Pancreas (tissue), 10 donors: ENCODE results near the gene HEXB. TPM values are rescaled to one million over a fixed set of nuclear protein-coding genes. Genes with fewer than 3 reads are reported as not detected.

Experiments used
- ATAC-seq, 4 donors: fragments of 200-7000 bp; cut with Tn5 transposase; one replicate each; pipeline versions ENCODE4 v1.8.0 to v1.9.1; 2020; ENCODE audit warnings: mild to moderate bottlenecking in 4 of 4, moderate library complexity in 4 of 4
- DNase-seq, 6 donors: peaks; one replicate each; pipeline ENCODE4 v3.0.0-alpha.2; 2020
- FAIRE-seq: peaks from 2 replicates; lab custom pipeline; 2012; peaks lifted over from hg19 to GRCh38; lab: Jason Lieb, UNC
- H3K27ac ChIP-seq, 4 donors: fragments of 200-600 bp; sonication (generic); 1 replicate in 3 of 4; 2 replicates in 1 of 4; pipeline versions ENCODE4 v1.5.0 to v1.8.0; 2020
- H3K27me3 ChIP-seq, 4 donors: fragments of 200-600 bp; one replicate each; pipeline ENCODE4 v1.8.0; 2021
- H3K36me3 ChIP-seq, 3 donors: fragments of 200-600 bp; sonication (generic) in 1 of 3; one replicate each; pipeline versions ENCODE4 v1.5.0 to v1.8.0; 2020 to 2021
- H3K4me1 ChIP-seq, 3 donors: fragments of 200-600 bp; one replicate each; pipeline ENCODE4 v1.8.0; 2021
- H3K4me3 ChIP-seq, 4 donors: fragments of 200-600 bp; sonication (generic) in 2 of 4; one replicate each; pipeline versions ENCODE4 v1.5.0 to v1.8.0; 2020 to 2021
- H3K9me3 ChIP-seq, 4 donors: fragments of 200-600 bp; one replicate each; pipeline ENCODE4 v1.8.0; 2021
- CTCF ChIP-seq, 4 donors: fragments of 200-600 bp; sonication (generic) in 3 of 4; IDR thresholded peaks; one replicate each; pipeline versions ENCODE4 v1.5.0 to v1.8.0; 2021; ENCODE audit warnings: antibody characterized with exemption in 4 of 4
- WGBS, 2 donors: extraction: QIAGEN DNeasy Blood & Tissue Kit; methylation state at CpG; one replicate each; pipeline ENCODE4 v1.1.7; 2013; 5-methylcytosine and 5-hydroxymethylcytosine counted together
- intact Hi-C, 3 donors: fragments of 100-400 bp; cut with DNase I; formaldehyde crosslinking; loops; one replicate each; pipeline versions ENCODE4 v1.11.1 to v1.14.2; 2022
- polyA plus RNA-seq, 2 donors: library from polyadenylated mRNA; stranded (reverse); fragments of 200-250 nt; gene quantifications; one replicate each; pipeline ENCODE4 v1.2.3, GENCODE V29; 2013
- total RNA-seq, 6 donors: library from RNA; stranded (reverse); fragmentation: NEBNext Ultra II Directional in 4 of 6; extraction: Animal tissue kit (Norgen Biotek cat#: 25700) in 4 of 6; gene quantifications; one replicate each; pipeline versions ENCODE4 v1.2.1 to v1.2.4, GENCODE V29; 2021 to 2023
- donor health status: healthy with polysubstance abuse.
- donor health status: DM: no; HTN: no; CAD: no; lungs with moderate emphysema.
- donor health status: DM: no; HTN: no; CAD: no.
- donor health status: control.
- donor health status: control.
- donor health status: Bipolar disorder and iron deficiency.
- donor health status: DM: yes; HTN: yes; CAD: no.
- donor health status: DM: no; HTN: no; CAD: no.
- donor health status: DM: no; HTN: no; CAD: no.
- donor health status: DM: yes; HTN: yes; CAD: no.

HEXB gene
- total and polyA plus RNA-seq, 8 donors = 59.2 to 140 (median 78.4) TPM

DNA sequence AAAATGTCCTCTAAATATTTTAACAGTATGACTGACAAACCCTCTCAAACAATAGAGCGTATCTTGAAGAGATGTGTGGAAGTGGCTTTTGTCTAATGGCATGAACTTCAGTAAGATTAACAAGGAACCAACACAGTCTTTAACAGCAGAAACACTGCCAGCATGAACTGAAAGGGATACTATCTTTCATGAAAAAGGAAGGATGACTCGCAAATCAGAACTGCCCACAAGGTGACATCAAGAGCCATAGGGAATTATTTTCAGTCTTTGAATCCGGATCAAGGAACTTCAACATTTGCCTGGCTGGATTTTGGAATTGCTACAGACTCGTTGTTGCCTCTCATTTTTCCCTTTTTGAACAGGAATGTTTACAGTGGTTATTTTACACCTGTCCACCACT lies 5.1 kb upstream of the HEXB start:
- Histone ChIP-seq H3K4me1 (no peaks in the 10 kb centered on the region), H3K36me3 (no peaks in the 10 kb centered on the region), H3K9me3 (no peaks in the 10 kb centered on the region), H3K4me3 (no peak overlapping the region), H3K27me3 (no peaks in the 10 kb centered on the region), H3K27ac (no peak overlapping the region)
- no peak for DNase-seq
- TF ChIP-seq CTCF (IDR thresholded peaks at IDR 0.05) = no peak
- FAIRE-seq = no peak
- no peak for ATAC-seq
- intact Hi-C loops = loop anchor here in 1 of 3 donors (10.0 kb wide), 1 partner anchor 235 kb away; no protein-coding TSS in a partner anchor
- WGBS, 2 donors = 78 to 81% methylated on average over 4 of the region's 4 CpGs

DNA sequence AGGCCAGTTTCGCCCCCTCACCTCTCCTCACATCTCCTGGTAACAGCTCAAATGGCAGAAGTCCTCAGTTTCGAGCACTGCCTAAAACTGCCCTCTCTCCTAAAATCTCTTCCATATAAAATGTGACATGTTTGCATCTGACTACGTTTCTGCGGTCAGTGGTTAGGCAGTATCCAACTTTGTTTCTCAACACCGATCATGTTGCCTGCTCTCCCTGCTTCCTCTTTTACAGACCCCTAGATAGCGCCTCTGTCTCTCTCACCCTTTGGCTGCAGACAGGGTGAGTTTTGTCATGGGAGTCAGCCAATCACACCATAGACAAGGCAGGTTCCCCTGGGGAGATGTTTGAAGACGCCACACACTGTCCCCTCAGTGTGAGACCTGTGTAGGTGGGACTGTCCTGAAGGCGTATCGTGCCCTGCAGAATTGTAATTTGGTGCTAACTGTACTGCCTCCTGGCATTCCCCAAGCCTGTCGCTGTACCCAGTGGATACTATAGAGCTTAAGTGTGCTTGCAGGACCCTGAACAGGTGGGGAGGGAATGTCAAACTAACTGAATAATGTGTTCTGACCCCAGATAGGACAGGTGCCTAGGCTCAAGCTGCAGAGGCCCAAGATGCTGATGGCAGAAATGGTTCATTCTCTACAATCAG lies 1.1 kb downstream of the HEXB start:
- no peaks in the 10 kb centered on the region for H3K27me3 ChIP-seq
- intact Hi-C loops = no loop called here
- H3K36me3 ChIP-seq = peaks cover 0 to 10% (median 0%) of the 10 kb centered on the region in 3 donors
- DNase-seq (no peak), FAIRE-seq (no peak), ATAC-seq (peak in 3 of 4 donors; percentile 5 to 51 (median 40))
- 39 to 48% methylated on average over 10 of the region's 10 CpGs for WGBS, 2 donors
- H3K4me1 ChIP-seq = peaks cover 0 to 12% (median 0%) of the 10 kb centered on the region in 3 donors
- H3K9me3 ChIP-seq = no peaks in the 10 kb centered on the region
- peak overlapping the region; percentile 75 to 87 (median 82) for H3K4me3 ChIP-seq
- H3K27ac ChIP-seq = peak overlapping the region in 2 of 4 donors; percentile 87 to 88
- no peak for TF ChIP-seq CTCF (IDR thresholded peaks at IDR 0.05)

GRCh38 chr5:74686962-74687751 lies 2.1 kb downstream of the HEXB start:
- Histone ChIP-seq H3K9me3 (no peaks in the 10 kb centered on the region), H3K4me1 (peaks cover 0 to 12% (median 0%) of the 10 kb centered on the region in 3 donors), H3K27ac (no peak overlapping the region), H3K4me3 (peak overlapping the region in 1 of 4 donors; percentile 87), H3K27me3 (no peaks in the 10 kb centered on the region), H3K36me3 (peaks cover 0 to 10% (median 0%) of the 10 kb centered on the region in 3 donors)
- DNase-seq (no peak), FAIRE-seq (no peak), ATAC-seq (no peak)
- TF ChIP-seq CTCF (IDR thresholded peaks at IDR 0.05) = no peak
- 70 to 78% methylated on average over 5 of the region's 5 CpGs for WGBS, 2 donors
- intact Hi-C loops = no loop called here

- Histone ChIP-seq H3K4me3 (no peak overlapping the region), H3K4me1 (no peaks in the 10 kb centered on the region), H3K27ac (no peak overlapping the region), H3K36me3 (peaks cover 0 to 28% (median 5%) of the 10 kb centered on the region in 3 donors), H3K9me3 (no peaks in the 10 kb centered on the region), H3K27me3 (no peaks in the 10 kb centered on the region)
- no peak for DNase-seq
- no peak for ATAC-seq
- intact Hi-C loops = no loop called here
- no peak for TF ChIP-seq CTCF (IDR thresholded peaks at IDR 0.05)
- no peak for FAIRE-seq
- 90 to 98% methylated on average over 4 of the region's 4 CpGs for WGBS, 2 donors
Measured at GRCh38 chr5:74693191-74693590, 8.2 kb downstream of the HEXB start.
